HG03025 (cell line): ENCODE results near the gene ZSCAN29.
"Not testable (repeated sequence)": the region's sequence is repeated elsewhere in the genome, so short reads cannot be mapped to it uniquely, and the experiment has no call there.

Experiments
- ATAC-seq: cut with Tn5 transposase; IDR thresholded peaks from one replicate; pipeline ENCODE4 v1.9.1; 2021; ENCODE audit warnings: mild to moderate bottlenecking, moderate library complexity; ENCODE audit not compliant: unreplicated experiment, low FRiP score

Gene ZSCAN29

DNA sequence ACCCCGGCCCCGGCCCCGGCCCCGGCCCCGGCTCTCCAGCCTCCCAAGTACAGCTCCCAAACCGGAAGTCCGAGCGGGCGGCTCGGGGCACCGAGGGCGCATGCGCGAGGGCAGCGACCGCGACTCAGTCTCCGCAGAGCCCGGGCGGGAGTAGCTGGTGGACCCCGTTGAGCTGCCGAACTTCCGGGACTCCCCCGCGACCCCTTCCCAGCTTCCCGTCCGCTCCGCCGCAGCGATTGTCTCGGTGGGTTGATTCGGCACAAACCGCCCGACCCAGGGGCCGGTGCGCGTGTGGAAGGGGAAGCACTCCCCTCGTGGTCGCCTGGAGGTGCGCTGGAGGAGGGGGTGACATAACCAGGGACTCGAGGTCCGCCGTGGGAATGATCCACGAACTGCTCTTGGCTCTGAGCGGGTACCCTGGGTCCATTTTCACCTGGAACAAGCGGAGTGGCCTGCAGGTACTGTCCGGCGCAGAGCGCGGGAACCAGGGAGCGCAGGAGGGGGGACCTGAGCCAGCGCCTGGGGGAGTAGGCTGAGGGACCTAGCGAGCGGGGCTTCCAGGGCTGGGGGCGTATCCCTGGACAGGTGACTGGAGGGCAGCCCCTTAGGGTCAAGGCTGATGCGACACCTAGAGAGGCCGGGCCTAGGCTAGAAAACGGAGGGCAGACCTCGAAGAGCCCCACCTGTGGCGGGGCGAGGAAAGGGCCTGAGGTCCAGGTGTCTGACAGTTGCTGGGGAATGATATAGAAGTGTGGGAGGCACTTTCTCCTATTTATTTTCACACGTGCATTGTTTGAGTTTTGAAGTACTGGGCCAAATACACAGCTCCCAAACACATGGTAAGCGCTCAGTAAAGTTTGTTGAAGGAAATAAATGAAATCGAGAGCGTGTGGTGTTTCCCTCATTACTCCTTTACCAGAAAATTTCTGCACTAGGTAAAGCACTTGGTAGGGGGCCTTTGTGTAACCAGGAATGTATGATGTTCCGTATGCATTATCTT is at the start of gene ZSCAN29, which contains the start of gene TUBGCP4:
Gene ZSCAN29 (minus strand): TSS at position 69 of the 1,000 bp plus-strand sequence. CDS start 1,130 bp downstream, outside the sequence.
Gene TUBGCP4 (plus strand): TSS at position 127 of the 1,000 bp plus-strand sequence. CDS start 254 bp downstream, at position 381.
- ATAC-seq = peak; percentile 86

DNA sequence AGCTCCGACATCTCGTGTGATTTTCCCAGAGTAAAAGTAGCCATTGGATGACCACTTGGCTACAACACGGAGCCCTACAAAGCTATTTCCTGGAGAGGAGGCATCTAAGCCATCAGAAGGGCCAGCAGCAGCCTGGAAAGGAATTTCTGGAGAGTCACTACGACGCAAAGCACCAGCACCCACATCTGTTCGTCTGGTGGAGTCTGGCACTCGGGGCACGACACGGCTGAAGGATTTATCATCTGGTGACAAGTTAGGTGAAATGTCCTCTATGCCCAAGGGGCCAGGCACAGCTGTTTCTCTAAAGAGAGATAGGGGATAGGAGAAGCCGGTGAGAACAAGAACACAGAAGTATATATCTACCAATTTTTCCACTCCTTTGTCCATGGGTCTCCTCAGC is 49.6 kb upstream of the ZSCAN29 start:
- ATAC-seq = no peak

DNA sequence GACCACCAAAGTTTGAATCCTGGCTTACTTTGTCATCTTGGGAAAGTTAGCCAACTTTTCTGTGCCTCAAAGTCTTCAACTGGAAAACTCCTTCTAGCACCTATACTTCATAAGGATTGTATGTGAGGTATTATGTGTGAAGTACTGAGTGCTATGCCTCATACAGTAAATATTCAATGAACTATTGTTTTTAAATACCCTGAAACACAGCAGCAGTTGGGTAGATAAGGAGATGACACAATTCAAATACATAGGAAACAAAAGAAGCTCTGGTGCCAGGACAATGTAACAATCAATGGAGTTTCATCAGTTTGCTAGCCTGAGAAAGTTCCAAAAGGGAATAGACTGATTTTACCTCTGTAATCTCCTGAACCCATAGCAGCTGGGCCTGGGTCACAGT is 43.4 kb upstream of the ZSCAN29 start:
- no peak for ATAC-seq

DNA sequence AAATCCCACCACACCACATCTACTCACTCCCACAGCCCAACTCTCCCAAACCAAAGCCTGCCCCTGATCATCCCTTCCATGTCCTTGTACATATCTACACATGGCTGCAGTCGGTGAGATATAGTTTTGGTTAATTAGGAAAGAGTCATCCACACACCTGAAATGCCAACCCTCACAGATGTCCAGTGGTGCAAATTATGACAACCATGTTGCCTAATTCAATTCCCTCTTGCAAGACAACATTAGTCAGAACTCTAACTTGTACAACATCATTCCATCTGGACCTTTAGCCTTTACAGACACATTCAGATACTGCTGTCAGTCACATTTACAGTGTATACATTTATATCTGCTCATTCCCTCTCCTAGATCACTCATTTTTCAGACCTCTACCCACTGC is 41.3 kb upstream of the ZSCAN29 start:
- ATAC-seq = no peak

DNA sequence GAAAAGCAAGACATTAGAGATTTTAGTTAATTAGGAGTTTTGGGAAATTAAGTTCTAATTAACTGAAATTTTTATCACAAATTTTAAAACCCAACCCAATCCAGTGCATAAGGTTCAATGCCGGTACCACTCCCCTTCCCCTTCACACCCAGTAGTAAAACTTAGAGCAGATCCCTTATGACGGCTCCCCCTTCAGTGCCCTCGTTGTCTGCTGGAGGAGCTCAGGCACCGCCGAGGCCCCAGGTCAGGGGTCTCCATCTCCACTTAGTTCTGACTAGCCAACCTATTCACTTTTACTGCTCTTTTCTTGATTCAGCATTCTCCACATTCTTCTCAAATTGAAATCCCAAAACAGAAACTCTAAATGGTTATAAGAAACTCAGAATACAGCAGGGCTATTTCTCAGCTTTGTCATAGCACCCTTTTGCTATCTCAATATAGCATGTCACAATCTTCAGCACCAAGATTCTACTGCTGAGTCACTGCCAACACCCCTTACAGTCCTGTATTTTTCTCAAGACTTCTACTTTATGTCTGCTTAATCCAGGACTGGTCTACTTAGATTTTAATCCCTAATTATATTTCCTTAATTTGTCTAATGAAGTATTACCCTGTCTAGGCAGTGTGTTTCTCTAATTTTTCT is 39.9 kb upstream of the ZSCAN29 start:
- no peak for ATAC-seq

- ATAC-seq = no peak
Measured at GRCh38 chr15:43408789-43409188, 37.9 kb upstream of the ZSCAN29 start.

- ATAC-seq = no peak
Measured at GRCh38 chr15:43406808-43407207, 36.0 kb upstream of the ZSCAN29 start.

DNA sequence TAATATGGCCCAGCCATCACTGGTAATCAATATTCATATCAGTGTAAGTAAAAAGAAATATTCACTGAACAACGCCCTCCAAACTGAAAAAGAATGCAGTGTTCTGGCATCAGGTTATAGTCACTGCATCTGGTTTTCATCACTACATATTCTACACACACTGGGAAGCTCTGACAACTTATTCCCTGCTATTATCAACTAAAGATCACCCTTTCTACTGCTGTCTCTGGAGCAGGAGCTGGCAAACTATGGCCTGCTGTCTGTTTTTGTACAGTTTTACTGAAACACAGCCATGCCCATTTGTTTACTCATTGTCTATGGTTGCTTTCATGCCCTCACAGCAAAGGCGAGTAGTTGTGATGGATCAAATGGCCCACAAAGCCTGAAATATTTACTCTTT is 35.3 kb upstream of the ZSCAN29 start:
- ATAC-seq = no peak

GRCh38 chr15:43404130-43404529 is 33.3 kb upstream of the ZSCAN29 start:
- ATAC-seq = no peak

DNA sequence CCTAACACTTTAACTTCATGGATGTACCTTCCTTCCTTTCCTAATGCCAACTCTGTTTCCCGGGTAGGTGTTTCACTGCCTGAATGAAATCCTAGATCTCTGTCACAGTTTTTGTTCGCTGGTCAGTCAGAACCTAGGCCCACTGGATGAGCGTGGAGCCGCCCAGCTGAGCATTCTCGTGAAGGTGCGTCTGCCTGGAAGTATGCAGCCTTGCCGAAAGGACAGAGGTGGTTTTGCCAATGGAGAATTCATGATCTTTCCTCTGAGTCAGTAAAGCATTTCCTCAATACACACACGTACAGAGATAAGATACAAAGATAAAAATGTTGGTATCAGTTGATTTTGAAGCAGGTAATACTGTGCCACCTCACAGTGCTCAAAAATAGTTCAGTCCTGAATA is 32.8 kb upstream of the ZSCAN29 start:
- ATAC-seq = no peak

GRCh38 chr15:43402255-43402654 is 31.4 kb upstream of the ZSCAN29 start:
- ATAC-seq = no peak

GRCh38 chr15:43393592-43393991 is 22.7 kb upstream of the ZSCAN29 start:
- not testable (repeated sequence) for ATAC-seq

DNA sequence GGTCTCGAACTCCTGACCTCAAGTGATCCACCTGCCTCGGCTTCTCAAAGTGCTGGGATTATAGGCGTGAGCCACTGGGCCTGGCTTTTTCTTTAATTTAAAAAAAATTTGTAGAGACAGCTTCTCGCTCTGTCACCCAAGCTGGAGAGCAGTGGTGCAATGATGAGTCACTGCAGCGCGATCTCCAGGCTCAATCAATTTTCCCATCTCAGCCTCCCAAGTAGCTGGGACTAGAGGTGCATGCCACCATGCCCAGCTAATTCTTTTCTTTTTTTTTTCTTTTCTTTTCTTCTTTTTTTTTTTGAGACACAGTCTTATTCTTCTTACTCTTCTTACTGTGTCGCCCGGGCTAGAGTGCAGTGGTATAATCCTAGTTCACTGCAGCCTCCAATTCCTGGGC is 19.9 kb upstream of the ZSCAN29 start:
- ATAC-seq = no peak

- ATAC-seq = no peak
Measured at GRCh38 chr15:43383070-43383469, 12.2 kb upstream of the ZSCAN29 start.

DNA sequence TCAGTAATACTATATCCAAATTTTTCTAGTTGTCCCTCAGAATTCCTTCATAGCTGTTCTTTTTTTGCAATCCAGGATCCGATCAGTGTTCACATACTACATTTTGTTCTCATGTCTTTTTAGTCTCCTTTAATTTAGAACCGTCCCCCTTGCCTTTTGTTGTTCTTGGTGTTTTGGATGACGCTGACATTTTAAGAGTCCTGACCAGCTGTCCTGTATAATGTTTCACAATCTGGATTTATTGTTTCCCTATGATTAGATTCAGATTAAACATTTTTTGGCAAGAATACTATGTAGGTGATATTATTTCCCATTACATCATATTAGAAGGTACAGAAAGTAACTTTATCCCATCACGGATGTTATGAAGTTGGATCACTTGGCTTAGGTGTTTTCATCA is 11.5 kb upstream of the ZSCAN29 start:
- no peak for ATAC-seq

- ATAC-seq = no peak
Measured at GRCh38 chr15:43378601-43379000, 7.8 kb upstream of the ZSCAN29 start.

GRCh38 chr15:43376017-43376705 is 5.3 kb upstream of the ZSCAN29 start:
- ATAC-seq = no peak

DNA sequence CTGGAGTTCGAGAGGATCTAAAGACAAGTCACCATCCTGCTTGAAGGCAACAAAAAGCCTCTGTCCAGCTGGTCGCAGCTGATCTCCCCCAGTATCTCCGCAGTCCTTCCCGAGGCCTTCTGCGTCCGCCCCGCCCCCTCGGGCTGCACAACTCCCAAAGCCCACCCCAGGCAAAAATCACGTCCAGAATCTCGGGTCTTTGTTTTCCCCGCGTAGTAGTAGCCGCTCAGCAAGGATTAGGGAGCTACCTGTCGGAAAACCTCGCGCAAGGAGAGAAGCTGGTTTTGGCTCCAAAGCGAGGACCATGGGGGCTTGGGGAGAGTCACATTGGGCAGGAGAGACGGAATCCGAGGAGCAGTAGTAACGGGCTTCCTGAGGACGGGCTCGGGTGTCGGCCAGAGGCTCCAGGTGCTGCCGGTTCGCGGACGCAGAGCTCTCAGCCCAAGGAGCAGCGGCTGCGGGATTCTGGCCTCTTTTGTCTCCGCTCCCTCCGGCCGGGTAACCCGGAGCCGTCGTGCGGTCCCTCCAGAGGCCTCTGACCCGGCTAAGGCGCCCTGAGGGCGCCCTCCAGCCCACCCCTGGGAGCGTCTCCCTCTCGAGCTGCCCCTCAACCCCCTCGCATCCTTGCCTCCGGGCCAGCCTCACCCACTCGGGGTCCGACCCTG is 401 bp downstream of the ZSCAN29 start:
- ATAC-seq = no peak

DNA sequence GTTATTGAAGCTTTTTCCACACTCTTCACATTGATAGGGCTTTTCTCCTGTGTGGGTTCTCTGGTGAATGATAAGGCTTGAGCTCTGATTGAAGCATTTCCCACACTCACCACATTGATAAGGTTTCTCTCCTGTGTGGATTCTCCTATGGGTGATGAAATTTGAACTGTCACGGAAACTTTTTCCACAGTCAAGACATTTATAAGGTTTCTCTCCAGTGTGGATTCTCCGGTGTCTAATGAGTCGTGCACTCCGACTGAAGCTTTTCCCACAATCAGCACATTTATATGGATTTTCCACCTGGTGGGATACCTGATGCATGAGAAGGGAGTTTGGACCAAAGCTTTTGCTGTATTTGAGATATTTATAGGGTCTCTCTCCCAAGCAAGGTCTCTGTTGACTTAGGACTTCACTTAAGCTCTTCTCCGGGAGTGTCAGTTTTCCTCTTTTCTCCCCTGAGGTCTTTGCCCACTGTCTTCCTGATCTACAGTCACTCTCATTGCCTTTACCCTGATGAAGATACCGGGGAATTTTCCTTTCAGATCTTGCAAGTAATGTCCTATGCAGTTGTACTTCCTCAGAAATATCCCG is 9.4 kb downstream of the ZSCAN29 start:
- no peak for ATAC-seq

DNA sequence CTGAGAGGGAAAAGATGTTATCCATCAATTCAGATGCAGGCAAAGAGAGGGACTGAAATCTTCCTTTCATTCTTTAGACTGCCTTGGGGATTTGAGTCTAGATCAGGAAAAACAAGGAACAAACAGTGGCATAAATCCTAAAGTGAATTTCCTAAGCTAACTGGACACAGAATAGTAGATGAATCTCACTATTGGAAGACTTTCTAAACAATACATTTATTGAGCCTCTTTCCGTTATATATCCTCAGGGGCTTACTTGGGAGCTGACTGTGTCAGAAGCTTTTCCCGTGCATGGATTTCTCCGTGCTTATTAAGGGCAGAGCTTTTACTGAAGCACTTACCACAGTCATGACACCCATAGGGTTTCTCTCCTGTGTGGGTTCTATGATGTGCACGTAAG is 10.0 kb downstream of the ZSCAN29 start:
- ATAC-seq = no peak
